Endometrium (tissue), 2 donors: ENCODE data around the gene PTPRU.

ENCODE experiments used
- FAIRE-seq: peaks from 2 replicates; lab custom pipeline; 2012; peaks lifted over from hg19 to GRCh38; lab: Jason Lieb, UNC
- donor health status: control.
- donor health status: control.

Gene PTPRU

GRCh38 chr1:29267321-29268070 lies 31.2 kb downstream of the PTPRU start:
- FAIRE-seq, result no peak

GRCh38 chr1:29269382-29269781 lies 33.1 kb downstream of the PTPRU start:
- no peak for FAIRE-seq

DNA sequence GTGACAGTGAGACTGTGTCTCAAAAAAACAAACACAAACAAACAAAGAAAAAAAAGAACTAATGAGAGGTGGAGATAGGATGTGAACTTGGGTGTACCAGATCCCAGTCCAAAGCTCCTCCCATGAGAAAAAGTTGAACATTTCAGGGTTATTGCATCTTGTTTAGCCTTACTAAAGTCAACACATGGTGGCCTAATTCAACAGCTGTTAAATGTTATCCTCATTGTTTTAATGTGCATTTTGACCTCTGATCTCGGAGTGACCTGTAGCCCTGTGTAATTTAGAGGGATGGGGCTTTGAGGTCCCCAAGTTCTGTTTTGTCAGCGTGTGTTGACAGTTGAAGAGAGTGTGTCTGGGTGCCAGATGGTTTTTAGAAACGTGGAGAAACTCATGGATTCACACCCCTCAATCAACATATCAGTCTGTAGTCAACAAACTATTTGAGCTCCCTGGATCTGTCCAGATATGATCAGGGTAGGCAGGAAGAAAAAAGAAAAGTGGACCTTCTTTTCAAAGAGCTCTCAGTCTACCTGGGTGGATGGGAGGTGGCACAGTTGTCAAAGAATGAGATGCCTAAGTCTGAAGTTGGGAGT lies 34.7 kb downstream of the PTPRU start:
- FAIRE-seq, result peak; percentile 97

DNA sequence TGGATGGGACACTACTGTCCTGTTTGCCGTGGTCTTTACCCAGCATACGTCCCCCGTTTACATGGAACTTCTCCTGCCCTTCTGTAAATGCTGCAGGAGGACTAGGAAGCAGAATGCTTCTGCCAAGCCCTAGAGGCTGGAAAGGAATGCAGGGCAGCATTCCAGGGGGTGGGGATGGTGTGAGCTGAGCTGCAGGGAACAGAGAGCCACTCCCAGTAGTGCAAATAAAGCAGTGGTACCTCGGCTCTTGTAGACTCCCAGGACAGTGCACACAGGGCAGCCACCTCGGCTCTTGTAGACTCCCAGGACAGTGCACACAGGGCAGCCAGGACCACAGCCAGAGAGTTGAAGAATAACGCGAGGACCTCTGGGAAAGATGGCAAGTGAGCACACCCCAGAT lies 35.4 kb downstream of the PTPRU start:
- no peak for FAIRE-seq

DNA sequence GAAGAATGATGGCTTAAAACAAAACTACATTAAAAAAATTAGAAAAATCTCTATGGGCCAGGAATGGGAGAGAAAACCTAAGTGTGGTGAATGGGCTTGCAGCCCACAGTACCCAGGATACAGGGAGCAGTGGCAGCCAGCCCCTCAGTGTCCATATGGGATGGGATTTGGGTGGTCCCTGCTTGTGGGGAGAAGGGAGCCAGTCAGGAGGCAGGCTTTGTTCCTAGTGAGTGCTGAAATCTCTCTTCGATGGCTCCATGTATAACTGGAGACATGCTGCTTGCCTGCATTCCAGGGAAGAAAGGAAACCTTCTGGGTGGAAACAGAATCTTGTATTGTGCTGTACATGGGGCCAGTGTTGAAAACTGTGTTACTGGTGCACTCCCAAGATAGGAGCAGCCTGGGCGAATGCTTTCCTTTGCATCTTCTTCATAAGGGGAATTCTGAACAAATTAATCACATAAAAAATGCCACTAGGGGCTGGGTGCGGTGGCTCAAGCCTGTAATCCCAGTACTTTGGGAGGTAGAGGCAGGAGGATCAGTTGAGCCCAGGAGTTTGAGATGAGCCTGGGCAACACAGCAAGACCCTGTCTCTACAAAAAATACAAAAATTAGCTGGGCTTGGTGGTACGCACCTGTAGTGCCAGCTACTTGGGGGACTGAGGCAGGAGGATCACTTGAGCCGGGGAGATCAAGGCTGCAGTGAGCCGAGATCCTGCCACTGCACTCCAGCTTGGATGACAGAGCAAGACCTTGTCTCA lies 36.0 kb downstream of the PTPRU start:
- no peak for FAIRE-seq

- no peak for FAIRE-seq
Observed at GRCh38 chr1:29275435-29275834, 39.1 kb downstream of the PTPRU start.

- no peak for FAIRE-seq
Observed at GRCh38 chr1:29278124-29278523, 41.8 kb downstream of the PTPRU start.

DNA sequence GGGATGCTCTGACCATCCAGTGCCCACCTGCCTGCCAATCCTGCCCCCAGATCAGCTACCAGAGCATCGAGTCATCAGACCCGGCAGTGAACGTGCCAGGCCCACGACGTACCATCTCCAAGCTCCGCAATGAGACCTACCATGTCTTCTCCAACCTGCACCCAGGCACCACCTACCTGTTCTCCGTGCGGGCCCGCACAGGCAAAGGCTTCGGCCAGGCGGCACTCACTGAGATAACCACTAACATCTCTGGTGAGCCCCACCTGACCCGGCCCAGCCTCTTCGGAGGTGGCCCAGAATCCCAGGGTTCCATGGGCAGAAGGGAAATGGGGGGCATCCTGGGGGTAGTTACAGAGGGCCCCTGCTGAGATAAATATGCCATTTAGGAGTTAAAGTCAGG lies 43.1 kb downstream of the PTPRU start:
- FAIRE-seq, result no peak

DNA sequence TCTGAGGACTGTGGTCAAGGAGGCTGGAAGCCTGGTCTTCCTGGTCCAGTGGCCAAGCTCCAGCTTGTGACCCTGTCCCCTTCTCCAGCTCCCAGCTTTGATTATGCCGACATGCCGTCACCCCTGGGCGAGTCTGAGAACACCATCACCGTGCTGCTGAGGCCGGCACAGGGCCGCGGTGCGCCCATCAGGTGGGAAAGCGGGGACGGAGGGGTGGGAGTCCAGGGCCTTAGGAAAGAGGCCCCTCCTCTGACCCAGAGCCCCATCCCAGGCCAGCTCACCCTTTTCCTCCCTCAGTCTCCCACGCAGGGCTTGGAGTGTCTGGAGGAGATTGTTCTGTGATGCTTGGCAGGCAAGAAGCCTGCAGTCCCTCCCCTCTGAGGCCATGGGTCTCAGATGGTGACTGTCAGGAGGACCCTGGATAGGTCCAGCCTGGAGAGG lies 43.6 kb downstream of the PTPRU start:
- FAIRE-seq, result no peak

- no peak for FAIRE-seq
Observed at GRCh38 chr1:29280409-29281131, 44.2 kb downstream of the PTPRU start.

GRCh38 chr1:29281571-29281970 lies 45.2 kb downstream of the PTPRU start:
- FAIRE-seq, result no peak

DNA sequence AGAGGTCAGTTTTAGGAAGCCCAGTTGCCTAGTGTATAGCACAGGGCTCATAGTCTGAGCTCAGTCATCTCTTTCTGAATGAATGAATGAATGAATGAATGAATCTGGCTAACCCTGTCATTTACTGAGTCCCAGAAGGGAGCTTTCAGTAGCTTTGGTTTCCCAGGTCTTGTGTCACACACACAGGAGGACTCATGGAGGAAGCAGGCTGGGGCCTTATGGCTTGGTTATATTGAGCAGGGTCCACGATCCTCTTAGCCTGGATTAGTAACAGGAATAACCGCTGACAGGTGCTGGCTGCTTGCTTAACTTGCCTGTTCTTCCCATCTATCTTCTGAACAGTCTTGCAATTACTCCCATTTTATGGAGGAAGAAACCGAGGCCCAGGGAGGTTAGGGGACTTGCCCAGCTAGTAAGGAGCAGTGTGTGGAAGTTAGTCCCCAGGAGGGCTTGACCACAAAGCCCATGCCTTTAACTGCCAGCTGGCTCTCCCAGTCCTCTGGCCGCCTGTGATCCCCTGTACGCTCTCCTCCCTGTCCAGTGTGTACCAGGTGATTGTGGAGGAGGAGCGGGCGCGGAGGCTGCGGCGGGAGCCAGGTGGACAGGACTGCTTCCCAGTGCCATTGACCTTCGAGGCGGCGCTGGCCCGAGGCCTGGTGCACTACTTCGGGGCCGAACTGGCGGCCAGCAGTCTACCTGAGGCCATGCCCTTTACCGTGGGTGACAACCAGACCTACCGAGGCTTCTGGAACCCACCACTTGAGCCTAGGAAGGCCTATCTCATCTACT lies 46.0 kb downstream of the PTPRU start:
- no peak for FAIRE-seq

DNA sequence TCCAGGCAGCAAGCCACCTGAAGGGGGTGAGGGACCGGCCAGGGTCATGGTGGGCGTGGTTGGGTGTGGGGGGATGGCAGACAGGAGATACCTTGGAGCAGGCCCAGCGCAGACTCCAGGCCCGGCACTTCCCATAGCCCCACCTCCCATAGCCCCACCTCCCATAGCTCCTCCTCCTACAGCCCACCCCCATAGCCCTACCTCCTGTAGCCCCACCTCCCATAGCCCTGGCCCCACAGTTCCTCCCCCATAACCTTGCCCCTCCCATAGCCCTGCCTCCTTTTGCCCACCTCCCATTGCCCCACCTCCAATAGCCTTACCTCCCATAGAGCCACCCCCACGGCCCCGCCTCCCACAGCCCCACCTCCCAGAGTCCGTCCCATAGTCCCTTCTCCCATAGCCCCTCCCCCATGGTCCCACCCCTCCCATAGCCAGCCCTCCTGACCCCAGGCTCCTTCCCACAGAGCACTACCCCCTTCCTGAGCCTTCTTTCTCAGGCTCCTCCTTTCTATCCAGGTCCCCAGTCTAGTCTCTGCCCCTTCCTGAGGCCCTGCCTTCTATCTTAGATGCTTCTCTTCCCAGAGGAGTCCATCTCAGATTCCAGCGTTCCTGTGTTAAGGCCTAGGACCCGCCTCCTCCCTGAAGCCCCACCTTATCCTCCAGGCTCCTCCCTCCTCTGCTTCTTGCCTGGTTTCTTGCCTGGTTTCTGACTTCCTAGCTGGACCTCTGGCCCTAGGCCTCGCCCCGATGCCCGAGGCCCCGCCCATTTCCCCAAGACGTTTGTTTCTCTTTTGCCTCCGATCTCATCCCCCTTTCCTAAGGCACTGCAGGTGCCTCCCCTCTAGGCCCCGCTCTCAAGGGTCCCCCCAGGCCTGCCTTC lies 46.8 kb downstream of the PTPRU start:
- no peak for FAIRE-seq

DNA sequence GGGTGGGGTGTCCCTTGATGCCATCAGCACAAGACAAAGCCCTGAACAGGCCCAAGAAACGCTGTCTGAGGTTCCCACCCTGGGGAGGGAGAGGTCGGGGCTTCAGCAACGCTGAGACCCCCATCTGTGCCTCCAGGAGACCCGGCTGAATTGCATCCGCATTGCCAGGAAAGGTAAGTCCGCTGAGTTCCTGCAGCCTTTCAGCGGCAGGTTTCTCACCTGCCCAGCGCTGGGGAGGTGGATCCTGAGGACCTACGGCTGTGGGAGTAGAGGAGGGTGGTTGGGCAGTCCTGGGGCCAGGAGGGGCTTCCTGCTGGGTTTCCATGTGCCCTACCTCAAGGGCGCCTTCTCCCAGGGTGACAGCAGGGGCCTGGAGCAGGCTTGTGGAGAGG lies 47.5 kb downstream of the PTPRU start:
- no peak for FAIRE-seq

GRCh38 chr1:29284286-29284960 lies 48.1 kb downstream of the PTPRU start:
- FAIRE-seq, result no peak

DNA sequence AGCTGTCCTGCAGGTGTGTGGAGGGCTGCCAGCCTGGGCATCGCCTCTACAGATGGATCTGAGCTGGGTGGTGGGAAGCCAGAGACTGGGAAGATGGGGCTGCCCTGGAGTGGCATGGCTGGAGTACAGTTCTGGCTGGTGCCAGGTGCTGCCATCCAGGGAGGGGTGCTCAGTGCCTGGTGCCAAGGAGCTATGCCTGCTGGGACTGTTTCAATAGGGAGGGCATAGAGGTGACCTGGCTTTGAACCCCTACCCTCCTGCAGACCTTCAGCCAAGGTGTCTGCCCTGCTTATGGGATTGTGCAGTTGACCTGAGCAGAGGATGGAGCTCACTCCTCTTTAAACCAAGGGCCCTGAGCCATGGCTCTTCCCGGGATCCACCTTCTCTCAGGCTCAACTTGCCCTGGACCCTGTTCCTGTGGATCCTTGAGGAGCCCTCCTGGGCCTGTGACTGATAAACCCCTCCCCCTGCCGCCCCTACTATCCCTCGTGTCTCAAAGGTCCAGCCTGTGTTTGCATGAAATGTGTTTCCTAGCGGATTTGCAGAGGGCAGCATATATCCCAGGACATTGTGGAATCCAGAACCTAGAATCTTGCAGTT lies 48.7 kb downstream of the PTPRU start:
- FAIRE-seq, result no peak

- FAIRE-seq, result no peak
Observed at GRCh38 chr1:29285771-29286170, 49.4 kb downstream of the PTPRU start.

GRCh38 chr1:29286194-29286767 lies 50.0 kb downstream of the PTPRU start:
- no peak for FAIRE-seq

DNA sequence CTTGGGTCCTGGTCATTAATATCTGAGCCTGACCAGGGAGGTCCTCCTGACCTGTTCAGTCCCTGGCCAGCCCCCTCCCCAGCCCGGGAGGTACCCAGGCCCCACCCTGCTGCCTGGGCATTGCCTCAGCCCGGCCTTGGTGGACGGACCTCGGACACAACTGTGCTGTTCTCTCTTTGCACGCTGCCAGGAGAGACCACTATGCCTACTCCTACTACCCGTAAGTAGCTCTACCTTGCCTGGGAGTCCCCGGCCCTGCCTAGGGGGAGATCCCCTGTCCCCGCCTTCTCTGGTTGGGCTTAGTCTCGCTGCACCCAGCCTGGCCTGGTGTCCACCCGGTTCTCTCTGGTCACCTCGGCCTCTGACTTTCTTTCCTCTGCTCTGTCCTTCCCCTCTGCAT lies 53.2 kb downstream of the PTPRU start:
- no peak for FAIRE-seq
